Activated CD8-positive, alpha-beta memory T cell treated with anti-CD3 and anti-CD28 coated beads, Interleukin-2, amount 50 U/mL, for 4 hours (primary cell): ENCODE data around the gene FHAD1.
"Not testable (repeated sequence)": the region's sequence is repeated elsewhere in the genome, so short reads cannot be mapped to it uniquely, and the experiment has no call there.

Source experiments
- DNase-seq: peaks from one replicate; pipeline ENCODE4 v3.0.0-alpha.2; 2020

The FHAD1 gene

GRCh38 chr1:15425521-15425920, 178.5 kb downstream of the FHAD1 start:
- no peak for DNase-seq

GRCh38 chr1:15425958-15426357, 178.9 kb downstream of the FHAD1 start:
- no peak for DNase-seq

- DNase-seq, result no peak
Observed at GRCh38 chr1:15426492-15427279, 179.7 kb downstream of the FHAD1 start.

- DNase-seq, result no peak
Observed at GRCh38 chr1:15427280-15427666, 180.2 kb downstream of the FHAD1 start.

GRCh38 chr1:15428252-15428651, 181.2 kb downstream of the FHAD1 start:
- DNase-seq, result not testable (repeated sequence)

- DNase-seq, result no peak
Observed at GRCh38 chr1:15428815-15429435, 181.9 kb downstream of the FHAD1 start.

GRCh38 chr1:15429701-15430149, 182.7 kb downstream of the FHAD1 start:
- no peak for DNase-seq

- peak; percentile 79 for DNase-seq
Observed at GRCh38 chr1:15430787-15431570, 184.0 kb downstream of the FHAD1 start.

- no peak for DNase-seq
Observed at GRCh38 chr1:15431571-15431948, 184.5 kb downstream of the FHAD1 start.

GRCh38 chr1:15432324-15432723, 185.3 kb downstream of the FHAD1 start:
- DNase-seq, result no peak

GRCh38 chr1:15433471-15433870, 186.4 kb downstream of the FHAD1 start:
- no peak for DNase-seq

- DNase-seq, result not testable (repeated sequence)
Observed at GRCh38 chr1:15434739-15435138, 187.7 kb downstream of the FHAD1 start.

- DNase-seq, result no peak
Observed at GRCh38 chr1:15435239-15436077, 188.4 kb downstream of the FHAD1 start.

GRCh38 chr1:15436881-15437442, 189.9 kb downstream of the FHAD1 start:
- DNase-seq, result no peak

- no peak for DNase-seq
Observed at GRCh38 chr1:15439325-15439724, 192.3 kb downstream of the FHAD1 start.

- no peak for DNase-seq
Observed at GRCh38 chr1:15440357-15440756, 193.3 kb downstream of the FHAD1 start.

- no peak for DNase-seq
Observed at GRCh38 chr1:15441247-15441646, 194.2 kb downstream of the FHAD1 start.

GRCh38 chr1:15442119-15442518, 195.1 kb downstream of the FHAD1 start:
- no peak for DNase-seq

GRCh38 chr1:15442759-15443158, 195.7 kb downstream of the FHAD1 start:
- no peak for DNase-seq

GRCh38 chr1:15443281-15443680, 196.3 kb downstream of the FHAD1 start:
- no peak for DNase-seq

GRCh38 chr1:15444468-15445389, 197.7 kb downstream of the FHAD1 start:
- no peak for DNase-seq
